HepG2 (cell line): ENCODE data around the gene NEURL1B. TPM values are rescaled to one million over a fixed set of nuclear protein-coding genes. Genes with fewer than 3 reads are reported as not detected.

Source experiments
- ATF4 ChIP-seq, 2 experiments: fragments of 450-650 bp in 1 of 2; sonication (generic) in 1 of 2; formaldehyde crosslinking; IDR thresholded peaks; 2 replicates each; pipeline versions ENCODE4 v1.5.0 to v1.8.0; 2020 to 2022; ENCODE audit warnings: mild to moderate bottlenecking in 1 of 2, missing genetic modification reagents in 1 of 2
- CC2D1A ChIP-seq: sonication (generic); formaldehyde crosslinking; IDR thresholded peaks from 2 replicates; pipeline ENCODE4 v1.8.1; 2023; ENCODE audit warnings: mild to moderate bottlenecking, missing genetic modification reagents
- FOXC1 ChIP-seq: sonication (generic); formaldehyde crosslinking; IDR thresholded peaks from 2 replicates; pipeline ENCODE4 v1.8.0; 2022; ENCODE audit warnings: mild to moderate bottlenecking, missing genetic modification reagents, borderline replicate concordance
- HHEX ChIP-seq: IDR thresholded peaks from 2 replicates; pipeline ENCODE4 v1.6.1; 2016; ENCODE audit warnings: control low read depth
- IRF2 ChIP-seq: IDR thresholded peaks from 2 replicates; pipeline ENCODE4 v1.6.1; 2018; ENCODE audit warnings: missing genetic modification reagents, missing compliant biosample characterization
- PHB2 ChIP-seq: fragments of 450-650 bp; IDR thresholded peaks from 2 replicates; pipeline ENCODE4 v1.6.1; 2018; ENCODE audit not compliant: partially characterized antibody
- RNF219 ChIP-seq: sonication (generic); formaldehyde crosslinking; IDR thresholded peaks from 2 replicates; pipeline ENCODE4 v1.5.0; 2020; ENCODE audit warnings: mild to moderate bottlenecking, missing genetic modification reagents
- SAP130 ChIP-seq: IDR thresholded peaks from 2 replicates; pipeline ENCODE4 v1.6.1; 2016; ENCODE audit warnings: low read depth
- SMARCE1 ChIP-seq: fragments of 450-650 bp; IDR thresholded peaks from 2 replicates; pipeline ENCODE4 v1.6.1; 2017; ENCODE audit warnings: borderline replicate concordance
- ZBTB4 ChIP-seq: sonication (generic); formaldehyde crosslinking; IDR thresholded peaks from 2 replicates; pipeline ENCODE4 v1.4.0; 2020; ENCODE audit warnings: missing genetic modification reagents, mild to moderate bottlenecking, borderline replicate concordance
- ZGPAT ChIP-seq: IDR thresholded peaks from 2 replicates; pipeline ENCODE4 v1.6.1; 2016; ENCODE audit warnings: mild to moderate bottlenecking
- ZKSCAN8 ChIP-seq: IDR thresholded peaks from 2 replicates; pipeline ENCODE4 v1.6.1; 2016; ENCODE audit warnings: borderline replicate concordance, missing genetic modification reagents, missing compliant biosample characterization
- ZNF20 ChIP-seq: sonication (generic); formaldehyde crosslinking; IDR thresholded peaks from 2 replicates; pipeline ENCODE4 v1.4.0; 2020; ENCODE audit warnings: mild to moderate bottlenecking, moderate library complexity, missing genetic modification reagents
- ZNF224 ChIP-seq: sonication (generic); formaldehyde crosslinking; IDR thresholded peaks from 2 replicates; pipeline ENCODE4 v1.5.0; 2020; ENCODE audit warnings: mild to moderate bottlenecking, missing genetic modification reagents
- ZNF234 ChIP-seq: sonication (generic); formaldehyde crosslinking; conservative IDR thresholded peaks from 2 replicates; pipeline ENCODE4 v1.5.1; 2020; ENCODE audit warnings: mild to moderate bottlenecking, missing genetic modification reagents
- ZNF235 ChIP-seq: sonication (generic); formaldehyde crosslinking; IDR thresholded peaks from 2 replicates; pipeline ENCODE4 v1.8.1; 2023; ENCODE audit warnings: mild to moderate bottlenecking, missing genetic modification reagents, borderline replicate concordance
- ZNF337 ChIP-seq: sonication (generic); formaldehyde crosslinking; IDR thresholded peaks from 2 replicates; pipeline ENCODE4 v1.5.1; 2020; ENCODE audit warnings: missing genetic modification reagents, low read depth, mild to moderate bottlenecking, borderline replicate concordance
- ZNF431 ChIP-seq: sonication (generic); formaldehyde crosslinking; IDR thresholded peaks from 2 replicates; pipeline ENCODE4 v1.9.0; 2022; ENCODE audit warnings: missing genetic modification reagents, low read depth, mild to moderate bottlenecking, borderline replicate concordance
- ZNF496 ChIP-seq: sonication (generic); formaldehyde crosslinking; IDR thresholded peaks from 2 replicates; pipeline ENCODE4 v1.8.1; 2023; ENCODE audit warnings: mild to moderate bottlenecking, moderate library complexity, missing genetic modification reagents; ENCODE audit not compliant: insufficient replicate concordance
- ZNF709 ChIP-seq: sonication (generic); formaldehyde crosslinking; IDR thresholded peaks from 2 replicates; pipeline ENCODE4 v1.5.0; 2020; ENCODE audit warnings: mild to moderate bottlenecking, missing genetic modification reagents
- polyA plus RNA-seq, 8 experiments: library from polyadenylated mRNA; depleted of rRNA in 3 of 8; stranded (reverse) in 7 of 8; unstranded in 1 of 8; fragments of >200 nt; fragmentation: Illumina TruSeq in 4 of 8; extraction: Trizol in 4 of 8; gene quantifications; 2 replicates each; pipeline versions ENCODE4 v1.2.1 to v1.2.3, GENCODE V29; 2011 to 2016; ENCODE audit warnings: low read depth in 4 of 8, missing spikeins in 1 of 8, mixed read lengths in 1 of 8; ENCODE audit not compliant: insufficient read depth in 1 of 8
- total RNA-seq, 5 experiments: library from RNA; depleted of rRNA; stranded (reverse); fragments of >200 nt; fragmentation: Illumina TruSeq; extraction: Trizol; gene quantifications; 2 replicates each; pipeline ENCODE4 v1.2.3, GENCODE V29; 2016; ENCODE audit warnings: low read depth in 1 of 5

Gene NEURL1B
- total and polyA plus RNA-seq, 2 of the 13 experiments (the other 11 are each of a cell fraction or from before 2014, with no cell fraction given), result 0.09 to 0.13 TPM

GRCh38 chr5:172730981-172731679, 90.1 kb downstream of the NEURL1B start (continued):
- TF ChIP-seq ZNF234 (CRISPR knock-in tag) (no peak), ATF4 (CRISPR knock-in tag; IDR thresholded peaks at IDR 0.05) (peak in 1 of 2 experiments; percentile 86; a peak in 2 of 4 replicates), ZNF20 (no peak), RNF219 (no peak), ZNF709 (peak; percentile 97), ZNF337 (CRISPR knock-in tag) (no peak), ZNF496 (CRISPR knock-in tag) (no peak), PHB2 (no peak), SMARCE1 (no peak), ZBTB4 (CRISPR knock-in tag) (no peak), ZNF431 (CRISPR knock-in tag) (peak; percentile 95), ZNF235 (no peak), HHEX (CRISPR knock-in tag) (no peak; the same call in 1 of the 2 replicates), SAP130 (peak; percentile 98), ZNF224 (CRISPR knock-in tag) (no peak), ZKSCAN8 (CRISPR knock-in tag) (peak; percentile 59), FOXC1 (CRISPR knock-in tag) (0 out of 2 replicates have a peak, but pooled peaks have one; percentile 42), CC2D1A (CRISPR knock-in tag) (no peak), IRF2 (CRISPR knock-in tag) (peak; percentile 95), ZGPAT (CRISPR knock-in tag) (peak; percentile 90)
